HEK293 (cell line): Measurements from ENCODE around the gene SIK3.

Experiments used
- AEBP2 ChIP-seq: fragments of 450-650 bp; formaldehyde crosslinking; IDR thresholded peaks from 2 replicates; pipeline ENCODE4 v1.5.1; 2016; ENCODE audit warnings: missing biosample characterization, missing genetic modification characterization, borderline replicate concordance
- BCL11A ChIP-seq: fragments of 450-650 bp; formaldehyde crosslinking; IDR thresholded peaks from 2 replicates; pipeline ENCODE4 v1.5.1; 2016; ENCODE audit warnings: low read depth, missing biosample characterization, missing genetic modification characterization
- CTCF ChIP-seq: fragments of 450-650 bp; formaldehyde crosslinking; IDR thresholded peaks from 2 replicates; pipeline ENCODE4 v1.5.1; 2016; ENCODE audit warnings: missing biosample characterization, missing genetic modification characterization
- PATZ1 ChIP-seq: fragments of 450-650 bp; formaldehyde crosslinking; IDR thresholded peaks from 2 replicates; pipeline ENCODE4 v1.5.1; 2016; ENCODE audit warnings: missing biosample characterization, missing genetic modification characterization
- PRDM4 ChIP-seq: fragments of 450-650 bp; formaldehyde crosslinking; IDR thresholded peaks from 2 replicates; pipeline ENCODE4 v1.5.1; 2017; ENCODE audit warnings: missing biosample characterization, missing genetic modification characterization
- ZBTB21 ChIP-seq: fragments of 450-650 bp; formaldehyde crosslinking; IDR thresholded peaks from 2 replicates; pipeline ENCODE4 v1.5.1; 2017; ENCODE audit warnings: missing biosample characterization, missing genetic modification characterization
- ZFP41 ChIP-seq: fragments of 450-650 bp; formaldehyde crosslinking; IDR thresholded peaks from 2 replicates; pipeline ENCODE4 v1.5.1; 2016; ENCODE audit warnings: missing biosample characterization, missing genetic modification characterization, borderline replicate concordance
- ZNF174 ChIP-seq: fragments of 450-650 bp; formaldehyde crosslinking; IDR thresholded peaks from 2 replicates; pipeline ENCODE4 v1.5.0; 2017; ENCODE audit warnings: missing biosample characterization, mild to moderate bottlenecking, missing genetic modification characterization
- ZNF202 ChIP-seq: fragments of 450-650 bp; formaldehyde crosslinking; IDR thresholded peaks from 2 replicates; pipeline ENCODE4 v1.5.1; 2016; ENCODE audit warnings: missing biosample characterization, missing genetic modification characterization, borderline replicate concordance
- ZNF280C ChIP-seq: fragments of 450-650 bp; formaldehyde crosslinking; IDR thresholded peaks from 2 replicates; pipeline ENCODE4 v1.5.1; 2016; ENCODE audit warnings: missing biosample characterization, missing genetic modification characterization
- ZNF302 ChIP-seq: fragments of 450-650 bp; formaldehyde crosslinking; IDR thresholded peaks from 2 replicates; pipeline ENCODE4 v1.5.1; 2016; ENCODE audit warnings: missing biosample characterization, missing genetic modification characterization, low read depth
- ZNF341 ChIP-seq: fragments of 450-650 bp; formaldehyde crosslinking; IDR thresholded peaks from 2 replicates; pipeline ENCODE4; 2016; ENCODE audit warnings: low read depth, missing biosample characterization, missing genetic modification characterization
- ZNF350 ChIP-seq: fragments of 450-650 bp; formaldehyde crosslinking; IDR thresholded peaks from 2 replicates; pipeline ENCODE4 v1.5.0; 2017; ENCODE audit warnings: missing biosample characterization, mild to moderate bottlenecking, missing genetic modification characterization
- ZNF404 ChIP-seq: fragments of 450-650 bp; formaldehyde crosslinking; IDR thresholded peaks from 2 replicates; pipeline ENCODE4 v1.5.1; 2017; ENCODE audit warnings: missing biosample characterization, missing genetic modification characterization
- ZNF530 ChIP-seq: fragments of 450-650 bp; formaldehyde crosslinking; IDR thresholded peaks from 2 replicates; pipeline ENCODE4 v1.5.1; 2016; ENCODE audit warnings: low read depth, missing biosample characterization, missing genetic modification characterization
- ZNF645 ChIP-seq: fragments of 450-650 bp; formaldehyde crosslinking; IDR thresholded peaks from 2 replicates; pipeline ENCODE4; 2016; ENCODE audit warnings: missing biosample characterization, missing genetic modification characterization
- ZNF664 ChIP-seq: fragments of 450-650 bp; formaldehyde crosslinking; IDR thresholded peaks from 2 replicates; pipeline ENCODE4 v1.5.1; 2016; ENCODE audit warnings: missing biosample characterization, missing genetic modification characterization
- ZNF704 ChIP-seq: fragments of 450-650 bp; formaldehyde crosslinking; IDR thresholded peaks from 2 replicates; pipeline ENCODE4 v1.5.1; 2016; ENCODE audit warnings: missing biosample characterization, missing genetic modification characterization
- ZNF707 ChIP-seq: fragments of 450-650 bp; formaldehyde crosslinking; IDR thresholded peaks from 2 replicates; pipeline ENCODE4 v1.5.1; 2016; ENCODE audit warnings: missing biosample characterization, missing genetic modification characterization
- ZNF76 ChIP-seq: fragments of 450-650 bp; formaldehyde crosslinking; IDR thresholded peaks from 2 replicates; pipeline ENCODE4; 2016; ENCODE audit warnings: low read depth, missing biosample characterization, missing genetic modification characterization, borderline replicate concordance
- ZNF777 ChIP-seq: fragments of 450-650 bp; formaldehyde crosslinking; IDR thresholded peaks from 2 replicates; pipeline ENCODE4 v1.5.1; 2017; ENCODE audit warnings: missing biosample characterization, missing genetic modification characterization, borderline replicate concordance
- ZNF791 ChIP-seq: fragments of 450-650 bp; formaldehyde crosslinking; IDR thresholded peaks from 2 replicates; pipeline ENCODE4 v1.5.1; 2016; ENCODE audit warnings: missing biosample characterization, missing genetic modification characterization

Gene SIK3

GRCh38 chr11:117144477-117145392 is 46.5 kb upstream of the SIK3 start (continued):
- TF ChIP-seq ZNF704 (tag by site-specific recombination) (no peak), ZFP41 (no peak), ZNF645 (tag by site-specific recombination) (no peak), PRDM4 (tag by site-specific recombination) (no peak), CTCF (tag by site-specific recombination) (no peak), ZBTB21 (tag by site-specific recombination) (no peak), AEBP2 (tag by site-specific recombination) (no peak), ZNF350 (tag by site-specific recombination) (no peak), ZNF404 (tag by site-specific recombination) (no peak), ZNF341 (no peak), ZNF202 (tag by site-specific recombination) (no peak), ZNF280C (no peak), PATZ1 (tag by site-specific recombination) (0 out of 2 replicates have a peak, but pooled peaks have one; percentile 7), ZNF777 (tag by site-specific recombination) (no peak), ZNF302 (tag by site-specific recombination) (no peak), ZNF664 (tag by site-specific recombination) (no peak), ZNF707 (tag by site-specific recombination) (no peak), ZNF76 (peak; percentile 42; the same call in 1 of the 2 replicates), BCL11A (tag by site-specific recombination) (no peak), ZNF530 (tag by site-specific recombination) (no peak), ZNF791 (no peak), ZNF174 (tag by site-specific recombination) (no peak)
